ENCODE results near the gene SCARB1.

The SCARB1 gene

DNA sequence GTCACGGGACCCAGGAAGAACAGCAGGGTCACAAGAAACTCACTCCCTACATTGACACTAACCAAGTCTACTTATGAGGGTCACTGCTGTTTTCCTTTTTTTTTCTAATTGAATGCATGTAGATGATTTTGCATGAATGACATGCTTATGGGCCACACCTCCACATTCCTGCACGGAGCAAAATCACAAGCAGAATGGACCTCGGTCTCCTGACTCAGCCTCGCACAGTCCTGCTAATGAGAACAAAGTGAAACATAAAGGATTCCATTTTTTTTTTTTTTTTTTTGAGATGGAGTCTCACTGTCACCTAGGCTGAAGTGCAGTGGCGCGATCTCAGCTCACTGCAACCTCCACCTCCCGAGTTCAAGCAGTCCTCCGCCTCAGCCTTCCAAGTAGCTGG lies 12.3 kb downstream of the SCARB1 start:
- H3K4me1 ChIP-seq (ENCODE audit: insufficient read depth, low read length, severe bottlenecking): no peaks in the 10 kb centered on the region
- no peak overlapping the region for H3K4me2 ChIP-seq (ENCODE audit: low read length)

GRCh38 chr12:124849382-124849781 lies 14.3 kb downstream of the SCARB1 start:
- Histone ChIP-seq H3K4me1 (ENCODE audit: insufficient read depth, low read length, severe bottlenecking) (no peaks in the 10 kb centered on the region), H3F3A (ENCODE audit: insufficient read depth, low read length) (no peaks in the 10 kb centered on the region)
- TF ChIP-seq EZH2 (IDR thresholded peaks at IDR 0.05; ENCODE audit: borderline replicate concordance, low read length) (no peak), CTCF (IDR thresholded peaks at IDR 0.05; ENCODE audit: low read length) (no peak)

More for the DNA sequence above, 12.3 kb downstream of the SCARB1 start:
- peaks cover 4% of the 10 kb centered on the region; the same call in 1 of the 2 replicates for H3K27me3 ChIP-seq (ENCODE audit: insufficient read depth, low read length)
- no peak overlapping the region for H3K27ac ChIP-seq (ENCODE audit: low read depth, low read length, poor library complexity, severe bottlenecking)
- H3K36me3 ChIP-seq (ENCODE audit: insufficient read depth, low read length): no peaks in the 10 kb centered on the region
- H3F3A ChIP-seq (ENCODE audit: insufficient read depth, low read length): no peaks in the 10 kb centered on the region
- H2AFZ ChIP-seq (ENCODE audit: low read length): no peak overlapping the region
- no peak overlapping the region for H3K9ac ChIP-seq (ENCODE audit: low read length)
- no peak for TF ChIP-seq CTCF (IDR thresholded peaks at IDR 0.05; ENCODE audit: low read length)
- no peak for TF ChIP-seq EZH2 (IDR thresholded peaks at IDR 0.05; ENCODE audit: borderline replicate concordance, low read length)
- no peaks in the 10 kb centered on the region for H3K9me3 ChIP-seq (ENCODE audit: low read length)
- H3K79me2 ChIP-seq (ENCODE audit: insufficient read depth, low read length): no peaks in the 10 kb centered on the region
- H4K20me1 ChIP-seq (ENCODE audit: insufficient read depth, low read length): no peaks in the 10 kb centered on the region
- H3K4me3 ChIP-seq (ENCODE audit: low read depth, low read length, poor library complexity, severe bottlenecking): no peak overlapping the region
- H3K9me2 ChIP-seq (ENCODE audit: low read depth, low read length): no peaks in the 10 kb centered on the region

DNA sequence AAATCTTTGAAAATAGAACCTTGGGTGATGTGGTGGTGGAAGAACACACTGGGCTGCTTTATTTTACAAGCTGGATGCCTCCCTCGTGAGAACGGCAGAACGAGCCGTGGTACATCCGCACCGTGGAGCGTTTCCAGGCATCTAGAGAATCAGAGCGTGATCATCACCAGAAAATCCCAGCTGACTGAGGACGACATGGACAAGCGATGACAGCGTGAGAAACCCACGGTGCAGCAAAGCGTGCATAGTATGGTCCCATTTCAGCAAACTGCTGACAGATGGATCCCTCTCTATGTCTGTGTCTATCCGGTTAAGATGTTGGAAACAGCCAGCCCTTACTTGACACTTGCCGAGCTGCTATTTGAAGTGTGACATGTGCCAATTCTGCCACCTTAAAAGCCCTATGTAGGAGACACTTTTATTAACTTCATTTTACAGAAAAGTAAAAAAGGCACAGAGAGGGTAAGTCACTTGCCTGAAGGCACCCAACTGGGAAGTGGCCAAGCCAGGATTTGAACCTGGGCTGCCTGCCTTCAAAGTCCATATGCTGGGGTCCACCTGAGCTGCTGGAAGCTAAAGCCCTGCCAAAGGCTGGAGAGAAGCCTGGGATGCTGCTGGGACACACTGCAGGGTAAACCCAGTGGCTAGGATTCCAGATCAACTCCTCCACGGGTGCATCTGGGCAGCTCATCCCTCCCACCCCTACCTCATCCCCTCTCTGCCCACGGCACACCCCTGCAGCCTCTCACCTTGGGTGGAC lies 14.9 kb downstream of the SCARB1 start:
- Histone ChIP-seq H3K9me3 (ENCODE audit: low read length) (no peaks in the 10 kb centered on the region), H4K20me1 (ENCODE audit: insufficient read depth, low read length) (no peaks in the 10 kb centered on the region), H3K9me2 (ENCODE audit: low read depth, low read length) (no peaks in the 10 kb centered on the region), H3K79me2 (ENCODE audit: insufficient read depth, low read length) (no peaks in the 10 kb centered on the region), H3K27me3 (ENCODE audit: insufficient read depth, low read length) (no peaks in the 10 kb centered on the region), H3K4me1 (ENCODE audit: insufficient read depth, low read length, severe bottlenecking) (no peaks in the 10 kb centered on the region), H3K36me3 (ENCODE audit: insufficient read depth, low read length) (no peaks in the 10 kb centered on the region), H2AFZ (ENCODE audit: low read length) (no peak overlapping the region), H3K4me3 (ENCODE audit: low read depth, low read length, poor library complexity, severe bottlenecking) (no peak overlapping the region), H3F3A (ENCODE audit: insufficient read depth, low read length) (no peaks in the 10 kb centered on the region), H3K27ac (ENCODE audit: low read depth, low read length, poor library complexity, severe bottlenecking) (no peak overlapping the region), H3K4me2 (ENCODE audit: low read length) (no peak overlapping the region), H3K9ac (ENCODE audit: low read length) (no peak overlapping the region)
- TF ChIP-seq EZH2 (IDR thresholded peaks at IDR 0.05; ENCODE audit: borderline replicate concordance, low read length) (no peak), CTCF (IDR thresholded peaks at IDR 0.05; ENCODE audit: low read length) (no peak)

More at GRCh38 chr12:124849382-124849781, 14.3 kb downstream of the SCARB1 start:
- Histone ChIP-seq H3K9ac (ENCODE audit: low read length) (no peak overlapping the region), H3K36me3 (ENCODE audit: insufficient read depth, low read length) (no peaks in the 10 kb centered on the region), H3K9me3 (ENCODE audit: low read length) (no peaks in the 10 kb centered on the region), H3K4me3 (ENCODE audit: low read depth, low read length, poor library complexity, severe bottlenecking) (no peak overlapping the region), H3K9me2 (ENCODE audit: low read depth, low read length) (no peaks in the 10 kb centered on the region), H2AFZ (ENCODE audit: low read length) (no peak overlapping the region), H3K79me2 (ENCODE audit: insufficient read depth, low read length) (no peaks in the 10 kb centered on the region), H3K27me3 (ENCODE audit: insufficient read depth, low read length) (no peaks in the 10 kb centered on the region), H3K27ac (ENCODE audit: low read depth, low read length, poor library complexity, severe bottlenecking) (no peak overlapping the region), H4K20me1 (ENCODE audit: insufficient read depth, low read length) (no peaks in the 10 kb centered on the region), H3K4me2 (ENCODE audit: low read length) (no peak overlapping the region)
